Neutrophil (primary cell): Measurements from ENCODE around the gene FOXL3.
A peak's percentile ranks its signal among the peaks of the same experiment; 100 is the strongest.
"Not testable (repeated sequence)": the region's sequence is repeated elsewhere in the genome, so short reads cannot be mapped to it uniquely, and the experiment has no call there.

Experiments used
- H3K27ac ChIP-seq: fragments of 200-600 bp; sonication (generic); 2 replicates; pipeline ENCODE4 v1.5.1; 2016; ENCODE audit warnings: mild to moderate bottlenecking, moderate library complexity
- H3K27me3 ChIP-seq: fragments of 200-600 bp; sonication (generic); 2 replicates; pipeline ENCODE4 v1.6.0; 2016; ENCODE audit warnings: mild to moderate bottlenecking
- H3K36me3 ChIP-seq: fragments of 200-600 bp; sonication (generic); 2 replicates; pipeline ENCODE4 v1.5.1; 2017
- H3K4me1 ChIP-seq, 2 experiments: fragments of 200-600 bp in 1 of 2; sonication (generic) in 1 of 2; 1 replicate in 1 of 2; 2 replicates in 1 of 2; pipeline versions ENCODE4 v1.5.1 to v1.6.1; 2013 to 2016; ENCODE audit warnings: low read depth in 1 of 2, low read length in 1 of 2, mild to moderate bottlenecking in 1 of 2, moderate library complexity in 1 of 2; ENCODE audit not compliant: control insufficient read depth in 1 of 2, insufficient read depth in 1 of 2
- H3K4me3 ChIP-seq, 2 experiments: fragments of 200-600 bp in 1 of 2; sonication (generic) in 1 of 2; 1 replicate in 1 of 2; 2 replicates in 1 of 2; pipeline ENCODE4 v1.5.1; 2013 to 2016; ENCODE audit warnings: low read depth in 1 of 2, low read length in 1 of 2, mild to moderate bottlenecking in 1 of 2, moderate library complexity in 1 of 2
- H3K9me3 ChIP-seq: fragments of 200-600 bp; sonication (generic); 2 replicates; pipeline ENCODE4 v1.5.1; 2016
- TF ChIP-seq, protein P1 (sequence below): fragments of 200-600 bp; sonication (generic); IDR thresholded peaks from 2 replicates; pipeline ENCODE4 v1.5.1; 2016; ENCODE audit warnings: antibody characterized with exemption

Gene FOXL3

DNA sequence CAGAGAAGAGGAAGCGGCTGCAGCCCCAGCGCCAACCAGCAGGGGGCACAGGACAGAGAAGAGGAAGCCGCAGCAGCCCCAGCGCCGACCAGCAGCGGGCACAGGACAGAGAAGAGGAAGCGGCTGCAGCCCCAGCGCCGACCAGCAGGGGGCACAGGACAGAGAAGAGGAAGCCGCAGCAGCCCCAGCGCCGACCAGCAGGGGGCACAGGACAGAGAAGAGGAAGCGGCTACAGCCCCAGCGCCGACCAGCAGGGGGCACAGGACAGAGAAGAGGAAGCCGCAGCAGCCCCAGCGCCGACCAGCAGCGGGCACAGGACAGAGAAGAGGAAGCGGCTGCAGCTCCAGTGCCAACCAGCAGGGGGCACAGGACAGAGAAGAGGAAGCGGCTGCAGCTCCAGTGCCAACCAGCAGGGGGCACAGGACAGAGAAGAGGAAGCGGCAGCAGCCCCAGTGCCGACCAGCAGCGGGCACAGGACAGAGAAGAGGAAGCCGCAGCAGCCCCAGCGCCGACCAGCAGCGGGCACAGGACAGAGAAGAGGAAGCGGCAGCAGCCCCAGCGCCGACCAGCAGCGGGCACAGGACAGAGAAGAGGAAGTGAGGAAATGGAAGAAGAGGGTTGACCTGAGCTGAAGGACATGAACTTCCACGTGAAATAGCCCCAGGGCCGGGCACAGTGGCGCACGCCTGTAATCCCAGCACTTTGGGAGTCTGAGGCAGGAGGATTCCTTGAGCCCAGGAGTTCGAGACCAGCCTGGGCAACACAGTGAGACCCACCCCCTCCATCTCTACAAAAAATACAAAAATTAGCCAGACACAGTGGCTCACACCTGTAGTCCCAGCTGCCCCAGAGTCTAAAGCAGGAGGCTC is 26.3 kb upstream of the FOXL3 start:
- H3K36me3 ChIP-seq, H3K4me1 ChIP-seq, H3K9me3 ChIP-seq, H3K4me3 ChIP-seq, H3K27me3 ChIP-seq: not testable (repeated sequence)
- TF ChIP-seq, protein P1, sequence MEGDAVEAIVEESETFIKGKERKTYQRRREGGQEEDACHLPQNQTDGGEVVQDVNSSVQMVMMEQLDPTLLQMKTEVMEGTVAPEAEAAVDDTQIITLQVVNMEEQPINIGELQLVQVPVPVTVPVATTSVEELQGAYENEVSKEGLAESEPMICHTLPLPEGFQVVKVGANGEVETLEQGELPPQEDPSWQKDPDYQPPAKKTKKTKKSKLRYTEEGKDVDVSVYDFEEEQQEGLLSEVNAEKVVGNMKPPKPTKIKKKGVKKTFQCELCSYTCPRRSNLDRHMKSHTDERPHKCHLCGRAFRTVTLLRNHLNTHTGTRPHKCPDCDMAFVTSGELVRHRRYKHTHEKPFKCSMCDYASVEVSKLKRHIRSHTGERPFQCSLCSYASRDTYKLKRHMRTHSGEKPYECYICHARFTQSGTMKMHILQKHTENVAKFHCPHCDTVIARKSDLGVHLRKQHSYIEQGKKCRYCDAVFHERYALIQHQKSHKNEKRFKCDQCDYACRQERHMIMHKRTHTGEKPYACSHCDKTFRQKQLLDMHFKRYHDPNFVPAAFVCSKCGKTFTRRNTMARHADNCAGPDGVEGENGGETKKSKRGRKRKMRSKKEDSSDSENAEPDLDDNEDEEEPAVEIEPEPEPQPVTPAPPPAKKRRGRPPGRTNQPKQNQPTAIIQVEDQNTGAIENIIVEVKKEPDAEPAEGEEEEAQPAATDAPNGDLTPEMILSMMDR: peak; percentile 39
- peak overlapping the region; percentile 64 for H3K27ac ChIP-seq

DNA sequence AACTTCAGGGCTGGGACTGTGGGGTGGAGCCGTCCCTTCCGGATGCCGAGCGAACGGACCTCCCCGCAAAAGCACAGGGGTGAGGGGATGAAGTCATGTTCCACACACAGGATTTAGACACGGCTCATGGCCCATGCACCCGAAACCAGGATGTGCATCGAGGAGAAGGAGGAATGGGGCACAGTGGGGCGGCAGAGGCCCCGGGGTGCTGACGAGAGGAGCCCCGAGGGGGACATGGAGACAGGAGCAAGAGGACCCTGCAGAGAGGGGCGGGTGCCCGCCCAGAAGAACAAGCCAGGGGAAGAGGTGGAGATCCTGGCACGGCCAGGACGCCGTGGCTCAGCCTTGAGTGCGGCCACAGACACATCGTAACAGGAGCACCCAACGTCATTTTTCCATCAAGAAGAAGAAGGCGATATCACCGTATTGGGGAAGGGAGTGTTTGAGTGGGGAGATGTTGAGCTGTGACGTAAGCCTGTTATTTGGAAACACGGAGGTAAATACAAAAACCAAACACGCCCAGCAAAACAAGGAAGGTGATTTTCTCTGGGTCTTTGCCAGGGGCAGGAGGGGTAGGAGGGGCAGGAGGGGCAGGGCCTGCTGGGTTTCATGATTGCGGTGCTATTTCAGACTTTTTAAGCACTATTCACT is 25.3 kb upstream of the FOXL3 start:
- no peaks in the 10 kb centered on the region for H3K4me1 ChIP-seq
- H3K27me3 ChIP-seq: no peaks in the 10 kb centered on the region
- TF ChIP-seq, protein P1: no peak
- H3K36me3 ChIP-seq: no peaks in the 10 kb centered on the region
- no peak overlapping the region for H3K27ac ChIP-seq
- H3K9me3 ChIP-seq: no peaks in the 10 kb centered on the region
- H3K4me3 ChIP-seq: no peak overlapping the region

DNA sequence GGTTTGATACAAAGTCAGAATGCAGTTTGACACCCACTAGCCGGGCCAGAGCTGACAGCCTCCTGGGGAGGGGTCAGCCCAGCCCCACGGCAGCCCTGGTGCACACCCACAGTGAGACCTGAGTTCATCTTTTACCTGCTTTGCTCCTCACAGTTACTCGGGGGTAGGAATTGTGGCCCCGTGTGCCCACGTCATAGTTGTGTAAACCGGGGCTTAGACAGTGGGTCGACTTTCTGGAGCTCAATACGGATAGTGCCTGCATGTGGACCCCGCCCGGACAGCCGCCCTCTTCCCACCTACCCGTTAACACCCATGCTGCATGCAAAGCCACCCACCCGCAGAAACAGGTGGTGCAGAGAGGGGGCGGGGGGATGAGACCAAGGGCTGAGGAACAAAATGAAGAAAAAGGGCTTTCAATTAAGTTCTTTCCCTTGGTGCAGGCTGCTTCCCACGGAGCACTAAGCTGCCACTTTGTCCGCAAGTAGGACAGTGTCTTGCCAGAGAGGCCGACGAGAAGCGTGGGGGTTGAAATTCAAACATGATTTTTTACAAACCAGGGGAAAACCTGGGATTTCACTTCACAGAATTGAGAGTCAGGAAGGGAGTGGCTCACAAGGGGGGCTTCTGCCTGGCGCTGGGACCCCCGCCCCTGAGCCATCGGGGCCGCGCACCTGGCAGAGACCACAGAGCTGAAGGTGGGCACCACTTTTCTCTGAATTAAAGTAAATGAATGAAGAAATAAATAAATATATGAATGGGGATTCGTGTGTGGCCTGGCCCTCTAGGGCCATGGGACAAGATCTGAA is 24.6 kb upstream of the FOXL3 start:
- Histone ChIP-seq H3K27me3 (no peaks in the 10 kb centered on the region), H3K27ac (no peak overlapping the region), H3K36me3 (no peaks in the 10 kb centered on the region), H3K4me3 (no peak overlapping the region), H3K4me1 (no peaks in the 10 kb centered on the region), H3K9me3 (no peaks in the 10 kb centered on the region)
- TF ChIP-seq, protein P1: no peak

DNA sequence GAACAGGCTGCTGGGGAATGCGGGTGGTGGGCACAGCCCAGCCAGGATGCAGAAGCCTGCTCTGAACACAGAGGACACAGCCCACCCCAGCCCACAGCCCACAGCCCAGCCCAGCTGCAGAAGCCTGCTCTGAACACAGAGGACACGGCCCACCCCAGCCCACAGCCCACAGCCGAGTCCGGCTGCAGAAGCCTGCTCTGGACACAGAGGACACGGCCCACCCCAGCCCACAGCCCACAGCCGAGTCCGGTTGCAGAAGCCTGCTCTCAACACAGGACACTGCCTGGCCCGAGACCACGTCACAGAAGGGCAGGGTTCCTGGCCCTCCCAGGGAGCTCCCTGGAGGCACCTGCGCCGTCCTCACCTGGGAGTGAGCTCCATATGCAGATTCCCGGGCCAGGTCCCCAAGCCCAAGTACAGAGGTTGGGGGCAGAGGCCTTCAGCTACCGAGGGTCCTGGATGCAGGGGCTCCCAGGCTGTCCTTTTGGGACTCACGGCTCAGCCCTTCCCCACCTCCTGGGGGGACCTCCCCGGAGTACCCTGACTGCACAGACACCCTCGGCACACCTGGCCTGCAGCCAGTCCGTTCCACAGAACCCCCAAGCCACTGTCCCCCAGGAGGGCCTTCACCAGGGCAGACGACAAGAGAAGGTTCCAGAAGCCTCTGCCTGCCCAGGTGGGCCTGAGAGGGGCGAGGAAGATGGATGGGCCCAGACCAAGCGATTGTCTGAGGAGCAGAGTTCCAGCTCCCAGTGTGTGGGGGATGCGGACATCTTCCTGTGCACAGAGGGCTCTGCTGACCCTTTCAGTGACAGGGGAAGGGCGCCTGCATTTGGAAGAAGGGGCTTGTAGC is 23.7 kb upstream of the FOXL3 start:
- Histone ChIP-seq H3K27me3 (no peaks in the 10 kb centered on the region), H3K27ac (no peak overlapping the region), H3K9me3 (no peaks in the 10 kb centered on the region), H3K4me3 (no peak overlapping the region), H3K36me3 (no peaks in the 10 kb centered on the region), H3K4me1 (no peaks in the 10 kb centered on the region)
- TF ChIP-seq, protein P1: no peak
